ENCODE measurements around the gene SQSTM1.
A peak's percentile ranks its signal among the peaks of the same experiment; 100 is the strongest.
"Not testable (repeated sequence)": the region's sequence is repeated elsewhere in the genome, so short reads cannot be mapped to it uniquely, and the experiment has no call there.

The SQSTM1 gene

GRCh38 chr5:179820483-179821297 lies at the start of gene SQSTM1:
TSS of gene SQSTM1 (plus strand) at chr5:179820905. CDS start at chr5:179820937, 32 bp downstream.
- DNase-seq (ENCODE audit: low read depth): peak; percentile 67

- no peak for DNase-seq (ENCODE audit: low read depth)
Measured at GRCh38 chr5:179771311-179771895, 49.3 kb upstream of the SQSTM1 start.

GRCh38 chr5:179772351-179772750 lies 48.4 kb upstream of the SQSTM1 start:
- no peak for DNase-seq (ENCODE audit: low read depth)

- no peak for DNase-seq (ENCODE audit: low read depth)
Measured at GRCh38 chr5:179773686-179774040, 47.0 kb upstream of the SQSTM1 start.

GRCh38 chr5:179774442-179774841 lies 46.3 kb upstream of the SQSTM1 start:
- no peak for DNase-seq (ENCODE audit: low read depth)

GRCh38 chr5:179776411-179776938 lies 44.2 kb upstream of the SQSTM1 start:
- no peak for DNase-seq (ENCODE audit: low read depth)

GRCh38 chr5:179777456-179777855 lies 43.2 kb upstream of the SQSTM1 start:
- DNase-seq (ENCODE audit: low read depth): no peak

GRCh38 chr5:179777909-179778308 lies 42.8 kb upstream of the SQSTM1 start:
- DNase-seq (ENCODE audit: low read depth): no peak

GRCh38 chr5:179778591-179778990 lies 42.1 kb upstream of the SQSTM1 start:
- no peak for DNase-seq (ENCODE audit: low read depth)

- no peak for DNase-seq (ENCODE audit: low read depth)
Measured at GRCh38 chr5:179779826-179780225, 40.9 kb upstream of the SQSTM1 start.

GRCh38 chr5:179780362-179780761 lies 40.3 kb upstream of the SQSTM1 start:
- no peak for DNase-seq (ENCODE audit: low read depth)

GRCh38 chr5:179781846-179782245 lies 38.9 kb upstream of the SQSTM1 start:
- DNase-seq (ENCODE audit: low read depth): no peak

- no peak for DNase-seq (ENCODE audit: low read depth)
Measured at GRCh38 chr5:179783128-179783527, 37.6 kb upstream of the SQSTM1 start.

- DNase-seq (ENCODE audit: low read depth): no peak
Measured at GRCh38 chr5:179786861-179787260, 33.8 kb upstream of the SQSTM1 start.

GRCh38 chr5:179788193-179788854 lies 32.4 kb upstream of the SQSTM1 start:
- no peak for DNase-seq (ENCODE audit: low read depth)

GRCh38 chr5:179789278-179789677 lies 31.4 kb upstream of the SQSTM1 start:
- DNase-seq (ENCODE audit: low read depth): not testable (repeated sequence)

- DNase-seq (ENCODE audit: low read depth): no peak
Measured at GRCh38 chr5:179791881-179792611, 28.7 kb upstream of the SQSTM1 start.

- no peak for DNase-seq (ENCODE audit: low read depth)
Measured at GRCh38 chr5:179792612-179793467, 27.9 kb upstream of the SQSTM1 start.

GRCh38 chr5:179793468-179794139 lies 27.1 kb upstream of the SQSTM1 start, which contains the start of gene LTC4S:
TSS of gene LTC4S (plus strand) at chr5:179793986. CDS start at chr5:179794081, 95 bp downstream.
- DNase-seq (ENCODE audit: low read depth): no peak

GRCh38 chr5:179794171-179794570 lies 26.5 kb upstream of the SQSTM1 start:
- no peak for DNase-seq (ENCODE audit: low read depth)

GRCh38 chr5:179794575-179794974 lies 26.1 kb upstream of the SQSTM1 start:
- DNase-seq (ENCODE audit: low read depth): no peak

Data from stimulated activated CD8-positive, alpha-beta memory T cell treated with anti-CD3 and anti-CD28 coated beads, Interleukin-15, amount 100 ng/mL, for 1 hour (primary cell).